SIG-M5 (cell line): ENCODE measurements around the gene USP16.
"Not testable (repeated sequence)": the region's sequence is repeated elsewhere in the genome, so short reads cannot be mapped to it uniquely, and the experiment has no call there.

Experiments used
- DNase-seq: peaks from one replicate; lab custom pipeline; 2025; lab: John Stamatoyannopoulos, UW

Gene USP16

GRCh38 chr21:29024474-29025327 is at the start of gene USP16:
Gene USP16 (plus strand): TSS chr21:29024668. CDS start chr21:29027914, 3,246 bp downstream.
- peak; percentile 88 for DNase-seq

- no peak for DNase-seq
These were observed 49.1 kb upstream of the USP16 start for GRCh38 chr21:28975397-28975796.

GRCh38 chr21:28979092-28979491 is 45.4 kb upstream of the USP16 start:
- no peak for DNase-seq

- no peak for DNase-seq
These were observed 41.8 kb upstream of the USP16 start for GRCh38 chr21:28982637-28983036.

GRCh38 chr21:28986677-28987076 is 37.8 kb upstream of the USP16 start:
- no peak for DNase-seq

- not testable (repeated sequence) for DNase-seq
These were observed 36.3 kb upstream of the USP16 start for GRCh38 chr21:28988146-28988545.

- DNase-seq: no peak
These were observed 32.5 kb upstream of the USP16 start for GRCh38 chr21:28991861-28992525.

- peak; percentile 94 for DNase-seq
These were observed 31.8 kb upstream of the USP16 start, which contains the start of gene LTN1 for GRCh38 chr21:28992526-28993292. Gene LTN1 (minus strand): TSS chr21:28992877. CDS start chr21:28992805, 72 bp downstream.

- DNase-seq: no peak
These were observed 31.2 kb upstream of the USP16 start for GRCh38 chr21:28993293-28993629.

GRCh38 chr21:29002442-29003144 is 21.9 kb upstream of the USP16 start:
- DNase-seq: peak; percentile 81

- DNase-seq: no peak
These were observed 18.8 kb upstream of the USP16 start for GRCh38 chr21:29005696-29006095.

- no peak for DNase-seq
These were observed 17.3 kb upstream of the USP16 start for GRCh38 chr21:29007135-29007534.

GRCh38 chr21:29007810-29008209 is 16.7 kb upstream of the USP16 start:
- DNase-seq: no peak

- no peak for DNase-seq
These were observed 16.1 kb upstream of the USP16 start for GRCh38 chr21:29008367-29008766.

GRCh38 chr21:29011236-29011635 is 13.2 kb upstream of the USP16 start:
- DNase-seq: not testable (repeated sequence)

- no peak for DNase-seq
These were observed 6.7 kb upstream of the USP16 start for GRCh38 chr21:29017639-29018237.

- no peak for DNase-seq
These were observed 5.9 kb upstream of the USP16 start for GRCh38 chr21:29018540-29018939.

- DNase-seq: no peak
These were observed 2.3 kb upstream of the USP16 start for GRCh38 chr21:29022166-29022565.

- no peak for DNase-seq
These were observed 853 bp downstream of the USP16 start for GRCh38 chr21:29025328-29025713.

- no peak for DNase-seq
These were observed 5.1 kb downstream of the USP16 start for GRCh38 chr21:29029524-29029923.

GRCh38 chr21:29030909-29031308 is 6.4 kb downstream of the USP16 start:
- no peak for DNase-seq

- no peak for DNase-seq
These were observed 8.8 kb downstream of the USP16 start for GRCh38 chr21:29033301-29033700.
